ENCODE results near the gene ACSS1. TPM values are rescaled to one million over a fixed set of nuclear protein-coding genes. Genes with fewer than 3 reads are reported as not detected.

ACSS1 gene
- total and polyA plus RNA-seq, 2 of the 8 experiments (the other 6 are each of a cell fraction or from before 2014, with no cell fraction given) = 2.6 to 3.4 TPM

- TF ChIP-seq, protein P1, sequence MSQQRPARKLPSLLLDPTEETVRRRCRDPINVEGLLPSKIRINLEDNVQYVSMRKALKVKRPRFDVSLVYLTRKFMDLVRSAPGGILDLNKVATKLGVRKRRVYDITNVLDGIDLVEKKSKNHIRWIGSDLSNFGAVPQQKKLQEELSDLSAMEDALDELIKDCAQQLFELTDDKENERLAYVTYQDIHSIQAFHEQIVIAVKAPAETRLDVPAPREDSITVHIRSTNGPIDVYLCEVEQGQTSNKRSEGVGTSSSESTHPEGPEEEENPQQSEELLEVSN (IDR thresholded peaks at IDR 0.05) = no peak
Observed at GRCh38 chr20:25089096-25089495, 31.2 kb upstream of the ACSS1 start (continued).
